PC-3 (cell line): ENCODE data around the gene SEMA4G. TPM values are rescaled to one million over a fixed set of nuclear protein-coding genes. Genes with fewer than 3 reads are reported as not detected.

ENCODE experiments used
- ATAC-seq: fragments of 200-7000 bp; cut with Tn5 transposase; 2 replicates; pipeline ENCODE4 v1.9.1; 2020; ENCODE audit warnings: mild to moderate bottlenecking, moderate library complexity
- BruUV-seq: library from RNA; stranded (reverse); fragments of 400-500 nt; replicated peaks from 2 replicates; lab custom pipeline; 2021; lab: Mats Ljungman, UMichigan
- CTCF ChIA-PET: fragments of 300-600 bp; sonication (Branson Sonifier 250); formaldehyde crosslinking; loops from one replicate; lab custom pipeline; 2022; ENCODE audit warnings: antibody characterized with exemption; lab: Charles Lee
- POLR2A ChIA-PET: fragments of 300-600 bp; sonication (Branson Sonifier 250); formaldehyde crosslinking; loops from one replicate; lab custom pipeline; 2022; ENCODE audit warnings: antibody characterized with exemption; ENCODE audit not compliant: unreplicated experiment; lab: Charles Lee
- DNase-seq: peaks from one replicate; pipeline ENCODE4 v3.0.0-alpha.2; 2015
- H2AFZ ChIP-seq: fragments of 300-600 bp; sonication (generic); 2 replicates; pipeline ENCODE4 v1.6.0; 2016; ENCODE audit warnings: antibody characterized with exemption, low read length
- H3F3A ChIP-seq: fragments of 300-600 bp; sonication (generic); one replicate; pipeline ENCODE4 v1.6.0; 2017; ENCODE audit warnings: antibody characterized with exemption, low read length, control low read depth, mild to moderate bottlenecking; ENCODE audit not compliant: unreplicated experiment
- H3K27ac ChIP-seq: fragments of 300-600 bp; sonication (generic); 2 replicates; pipeline ENCODE4 v1.5.1; 2016; ENCODE audit warnings: mild to moderate bottlenecking, low read length
- H3K27me3 ChIP-seq: fragments of 300-600 bp; sonication (generic); 2 replicates; pipeline ENCODE4 v1.6.1; 2016; ENCODE audit warnings: low read length, mixed read lengths
- H3K36me3 ChIP-seq: fragments of 300-600 bp; sonication (generic); 2 replicates; pipeline ENCODE4 v1.6.1; 2016; ENCODE audit warnings: low read depth, mixed run types, low read length, mixed read lengths
- H3K4me1 ChIP-seq: fragments of 300-600 bp; sonication (generic); 2 replicates; pipeline ENCODE4 v1.5.1; 2016; ENCODE audit warnings: low read length; ENCODE audit not compliant: insufficient read depth
- H3K4me2 ChIP-seq: fragments of 300-600 bp; sonication (generic); 2 replicates; pipeline ENCODE4 v1.6.0; 2016; ENCODE audit warnings: low read length
- H3K4me3 ChIP-seq: fragments of 300-600 bp; sonication (generic); 2 replicates; pipeline ENCODE4 v1.5.1; 2016; ENCODE audit warnings: mild to moderate bottlenecking, low read length, mixed read lengths
- H3K79me2 ChIP-seq: fragments of 300-600 bp; sonication (generic); 2 replicates; pipeline ENCODE4 v1.6.1; 2017; ENCODE audit warnings: low read length, mixed read lengths
- H3K9ac ChIP-seq: fragments of 300-600 bp; sonication (generic); 2 replicates; pipeline ENCODE4 v1.6.0; 2016; ENCODE audit warnings: mild to moderate bottlenecking, low read length
- H3K9me2 ChIP-seq: fragments of 300-600 bp; sonication (generic); replicated peaks from 2 replicates; pipeline ENCODE4 v1.6.1; 2016; ENCODE audit warnings: mixed run types, low read length, mixed read lengths
- H3K9me3 ChIP-seq: fragments of 300-600 bp; sonication (generic); 2 replicates; pipeline ENCODE4 v1.6.1; 2016; ENCODE audit warnings: low read length, mixed read lengths
- H4K20me1 ChIP-seq: fragments of 300-600 bp; sonication (generic); 2 replicates; pipeline ENCODE4 v1.6.1; 2016; ENCODE audit warnings: low read length, mixed read lengths
- EZH2 ChIP-seq: fragments of 300-600 bp; sonication (generic); IDR thresholded peaks from one replicate; pipeline ENCODE4 v1.6.1; 2017; ENCODE audit warnings: antibody characterized with exemption, mild to moderate bottlenecking, low read length; ENCODE audit not compliant: unreplicated experiment
- EZH2phosphoT487 ChIP-seq: fragments of 300-600 bp; sonication (generic); IDR thresholded peaks from 2 replicates; pipeline ENCODE4 v1.6.1; 2018; ENCODE audit warnings: mild to moderate bottlenecking, antibody characterized with exemption, low read length, borderline replicate concordance
- intact Hi-C: fragments of 100-400 bp; cut with micrococcal nuclease; formaldehyde crosslinking; loops from 2 replicates; pipeline ENCODE4 v1.9.0; 2023
- total RNA-seq: library from RNA; depleted of rRNA; stranded (reverse); fragments of >200 nt; gene quantifications from 2 replicates; pipeline ENCODE4 v1.2.3, GENCODE V29; 2014
- TF ChIP-seq, protein P1 (sequence below): fragments of 300-600 bp; sonication (generic); conservative IDR thresholded peaks from 2 replicates; pipeline ENCODE4 v1.5.1; 2017; ENCODE audit warnings: antibody characterized with exemption, low read depth, mild to moderate bottlenecking, low read length

The SEMA4G gene
- total RNA-seq, 1 experiment from 2014 or later = 2.6 TPM

GRCh38 chr10:101007915-101008822, 38.9 kb downstream of the SEMA4G start:
- Histone ChIP-seq H3K9me3 (no peaks in the 10 kb centered on the region), H3K9me2 (no peaks in the 10 kb centered on the region), H3F3A (no peaks in the 10 kb centered on the region), H3K36me3 (no peaks in the 10 kb centered on the region), H2AFZ (no peak overlapping the region), H3K27ac (no peak overlapping the region), H3K4me3 (no peak overlapping the region), H3K4me2 (no peak overlapping the region), H3K27me3 (no peaks in the 10 kb centered on the region), H3K9ac (no peak overlapping the region), H3K79me2 (0 out of 2 replicates have a peak, but pooled peaks cover under 1% of the 10 kb centered on the region), H4K20me1 (no peaks in the 10 kb centered on the region), H3K4me1 (peaks cover 12% of the 10 kb centered on the region)
- ATAC-seq = no peak
- no TSS peak for BruUV-seq
- TF ChIP-seq, protein P1, sequence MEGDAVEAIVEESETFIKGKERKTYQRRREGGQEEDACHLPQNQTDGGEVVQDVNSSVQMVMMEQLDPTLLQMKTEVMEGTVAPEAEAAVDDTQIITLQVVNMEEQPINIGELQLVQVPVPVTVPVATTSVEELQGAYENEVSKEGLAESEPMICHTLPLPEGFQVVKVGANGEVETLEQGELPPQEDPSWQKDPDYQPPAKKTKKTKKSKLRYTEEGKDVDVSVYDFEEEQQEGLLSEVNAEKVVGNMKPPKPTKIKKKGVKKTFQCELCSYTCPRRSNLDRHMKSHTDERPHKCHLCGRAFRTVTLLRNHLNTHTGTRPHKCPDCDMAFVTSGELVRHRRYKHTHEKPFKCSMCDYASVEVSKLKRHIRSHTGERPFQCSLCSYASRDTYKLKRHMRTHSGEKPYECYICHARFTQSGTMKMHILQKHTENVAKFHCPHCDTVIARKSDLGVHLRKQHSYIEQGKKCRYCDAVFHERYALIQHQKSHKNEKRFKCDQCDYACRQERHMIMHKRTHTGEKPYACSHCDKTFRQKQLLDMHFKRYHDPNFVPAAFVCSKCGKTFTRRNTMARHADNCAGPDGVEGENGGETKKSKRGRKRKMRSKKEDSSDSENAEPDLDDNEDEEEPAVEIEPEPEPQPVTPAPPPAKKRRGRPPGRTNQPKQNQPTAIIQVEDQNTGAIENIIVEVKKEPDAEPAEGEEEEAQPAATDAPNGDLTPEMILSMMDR = no peak
- TF ChIP-seq EZH2phosphoT487 = no peak
- TF ChIP-seq EZH2 = no peak
- DNase-seq = no peak
- intact Hi-C loops = no loop called here
- CTCF ChIA-PET = no interaction called here
- POLR2A ChIA-PET = no interaction called here

DNA sequence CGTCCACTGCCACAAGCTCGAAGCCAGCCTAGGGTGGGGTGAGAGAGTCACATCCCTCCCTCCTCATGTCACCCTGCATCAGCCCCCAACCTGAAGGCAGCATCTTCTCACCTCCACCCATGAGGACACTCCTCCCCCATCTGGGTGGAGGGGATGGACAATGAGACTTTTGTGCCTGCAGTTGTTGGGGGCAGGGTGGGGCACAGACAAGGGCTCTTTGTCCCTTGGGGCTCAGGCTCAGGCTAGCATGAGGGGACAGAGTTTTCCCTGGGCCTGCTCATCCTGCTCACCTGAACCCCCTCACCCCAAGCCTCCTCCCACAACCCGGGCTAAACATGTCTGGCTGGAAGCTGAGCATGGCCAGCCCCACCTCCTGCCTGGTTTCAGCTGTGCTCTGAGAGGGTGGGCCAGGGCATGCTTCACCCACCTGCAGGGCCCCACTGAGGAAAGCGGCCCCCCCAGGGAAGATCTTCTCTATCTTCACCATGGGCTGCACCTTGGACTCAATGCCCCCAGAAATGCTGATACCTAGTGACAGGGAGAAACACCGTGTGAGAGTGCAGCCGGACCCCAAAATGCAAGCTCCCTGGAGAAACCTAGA, 39.6 kb downstream of the SEMA4G start:
- intact Hi-C loops = no loop called here
- no peak overlapping the region for H3K4me3 ChIP-seq
- CTCF ChIA-PET = no interaction called here
- H3K4me1 ChIP-seq = peaks cover 17% of the 10 kb centered on the region
- no peaks in the 10 kb centered on the region for H3K36me3 ChIP-seq
- H3K27me3 ChIP-seq = no peaks in the 10 kb centered on the region
- H3K27ac ChIP-seq = no peak overlapping the region
- no TSS peak for BruUV-seq
- H3K9ac ChIP-seq = no peak overlapping the region
- no peaks in the 10 kb centered on the region for H4K20me1 ChIP-seq
- H2AFZ ChIP-seq = no peak overlapping the region
- H3K9me3 ChIP-seq = no peaks in the 10 kb centered on the region
- no peaks in the 10 kb centered on the region for H3F3A ChIP-seq
- H3K9me2 ChIP-seq = no peaks in the 10 kb centered on the region
- POLR2A ChIA-PET = no interaction called here
- H3K79me2 ChIP-seq = no peaks in the 10 kb centered on the region
- H3K4me2 ChIP-seq = no peak overlapping the region
- ATAC-seq = no peak
- no peak for TF ChIP-seq EZH2phosphoT487
- TF ChIP-seq EZH2 = no peak
- TF ChIP-seq, protein P1 = no peak
- DNase-seq = no peak
